BJ (cell line): ENCODE data around the gene SLIT3. TPM values are rescaled to one million over a fixed set of nuclear protein-coding genes. Genes with fewer than 3 reads are reported as not detected.

Experiments used
- CTCF ChIA-PET: fragments of 350-600 bp; formaldehyde crosslinking; extraction: SDS; loops from one replicate; lab custom pipeline; 2021; ENCODE audit warnings: antibody characterized with exemption, inconsistent platforms; lab: Yijun Ruan, JAX
- POLR2A ChIA-PET: fragments of 300-600 bp; sonication (Branson Sonifier 250); formaldehyde crosslinking; extraction: SDS; loops from one replicate; lab custom pipeline; 2021; ENCODE audit warnings: antibody characterized with exemption; lab: Charles Lee
- DNase-seq: peaks from one replicate; pipeline ENCODE4 v3.0.0-alpha.2; 2011; ENCODE audit warnings: low read depth
- H3K27me3 ChIP-seq: 2 replicates; pipeline ENCODE4 v1.6.0; 2011; ENCODE audit warnings: low read length; ENCODE audit not compliant: control insufficient read depth, insufficient read depth
- H3K36me3 ChIP-seq: 2 replicates; pipeline ENCODE4 v1.5.1; 2011; ENCODE audit warnings: low read length; ENCODE audit not compliant: control insufficient read depth, insufficient read depth
- H3K4me3 ChIP-seq: 2 replicates; pipeline ENCODE4 v1.5.1; 2011; ENCODE audit warnings: low read depth, mild to moderate bottlenecking, control low read depth, low read length
- CTCF ChIP-seq: IDR thresholded peaks from 2 replicates; pipeline ENCODE4 v1.5.1; 2011; ENCODE audit warnings: low read depth, mild to moderate bottlenecking, control low read depth, inconsistent platforms, low read length, moderate library complexity; ENCODE audit not compliant: insufficient read depth
- polyA plus RNA-seq: library from polyadenylated mRNA; depleted of rRNA; stranded (reverse); fragments of >200 nt; gene quantifications from 2 replicates; pipeline ENCODE4 v1.2.3, GENCODE V29; 2011

SLIT3 gene
- polyA plus RNA-seq, 1 experiment, result 26.8 TPM

GRCh38 chr5:169290895-169291294 lies 10.0 kb downstream of the SLIT3 start:
- H3K27me3 ChIP-seq, result no peaks in the 10 kb centered on the region
- POLR2A ChIA-PET, result no interaction called here
- no peak for DNase-seq
- no peaks in the 10 kb centered on the region for H3K36me3 ChIP-seq
- H3K4me3 ChIP-seq, result no peak overlapping the region
- CTCF ChIA-PET, result interaction anchor here (0.7 to 1.5 kb wide), 2 partner anchors 11 to 242 kb away, joined by 3 read pairs; no protein-coding TSS in a partner anchor
- TF ChIP-seq CTCF, result no peak

GRCh38 chr5:169289520-169289919 lies 11.4 kb downstream of the SLIT3 start:
- no peak for DNase-seq
- H3K27me3 ChIP-seq, result no peaks in the 10 kb centered on the region
- H3K4me3 ChIP-seq, result no peak overlapping the region
- H3K36me3 ChIP-seq, result no peaks in the 10 kb centered on the region
- ChIA-PET POLR2A (no interaction called here), CTCF (interaction anchor here (0.6 to 1.4 kb wide), 3 partner anchors 10 to 71 kb away, joined by 3 to 4 read pairs (median 3); no protein-coding TSS in a partner anchor)
- 0 out of 2 replicates have a peak, but pooled peaks have one; percentile 11 for TF ChIP-seq CTCF

GRCh38 chr5:169288066-169288930 lies 12.6 kb downstream of the SLIT3 start:
- no peak for DNase-seq
- Histone ChIP-seq H3K4me3 (no peak overlapping the region), H3K36me3 (no peaks in the 10 kb centered on the region), H3K27me3 (no peaks in the 10 kb centered on the region)
- no peak for TF ChIP-seq CTCF
- ChIA-PET POLR2A (no interaction called here), CTCF (interaction anchor here (0.6 to 1.4 kb wide), 4 partner anchors 9 to 67 kb away, joined by 3 to 4 read pairs (median 3); no protein-coding TSS in a partner anchor)

GRCh38 chr5:169287529-169287928 lies 13.4 kb downstream of the SLIT3 start:
- DNase-seq, result no peak
- ChIA-PET CTCF (interaction anchor here (0.8 to 1.2 kb wide), 2 partner anchors 11 to 23 kb away, joined by 3 to 4 read pairs; no protein-coding TSS in a partner anchor), POLR2A (no interaction called here)
- H3K27me3 ChIP-seq, result no peaks in the 10 kb centered on the region
- H3K4me3 ChIP-seq, result no peak overlapping the region
- no peak for TF ChIP-seq CTCF
- no peaks in the 10 kb centered on the region for H3K36me3 ChIP-seq
